Pons (tissue), 1 donor: Measurements from ENCODE around the gene MPEG1.
A peak's percentile ranks its signal among the peaks of the same experiment; 100 is the strongest.

Experiments used
- DNase-seq: peaks from one replicate; pipeline ENCODE4 v3.0.0-alpha.2; 2016; ENCODE audit warnings: low spot score

Gene MPEG1

GRCh38 chr11:59188954-59189353, 23.8 kb downstream of the MPEG1 start:
- no peak for DNase-seq

GRCh38 chr11:59187587-59187986, 25.1 kb downstream of the MPEG1 start:
- DNase-seq = no peak

GRCh38 chr11:59187035-59187434, 25.7 kb downstream of the MPEG1 start:
- no peak for DNase-seq

GRCh38 chr11:59186130-59186594, 26.6 kb downstream of the MPEG1 start:
- no peak for DNase-seq

- no peak for DNase-seq
Measured at GRCh38 chr11:59185386-59185945, 27.3 kb downstream of the MPEG1 start.

- DNase-seq = no peak
Measured at GRCh38 chr11:59184691-59185339, 27.9 kb downstream of the MPEG1 start.

- no peak for DNase-seq
Measured at GRCh38 chr11:59183771-59184170, 29.0 kb downstream of the MPEG1 start.

- DNase-seq = no peak
Measured at GRCh38 chr11:59182457-59183151, 30.1 kb downstream of the MPEG1 start.

GRCh38 chr11:59181746-59182456, 30.8 kb downstream of the MPEG1 start:
- DNase-seq = no peak

- no peak for DNase-seq
Measured at GRCh38 chr11:59180907-59181306, 31.8 kb downstream of the MPEG1 start.

- DNase-seq = peak; percentile 89
Measured at GRCh38 chr11:59180168-59180776, 32.5 kb downstream of the MPEG1 start.

- no peak for DNase-seq
Measured at GRCh38 chr11:59179121-59179520, 33.6 kb downstream of the MPEG1 start.

- no peak for DNase-seq
Measured at GRCh38 chr11:59178402-59178801, 34.3 kb downstream of the MPEG1 start.

GRCh38 chr11:59176330-59176729, 36.4 kb downstream of the MPEG1 start:
- DNase-seq = no peak

- no peak for DNase-seq
Measured at GRCh38 chr11:59175091-59175501, 37.6 kb downstream of the MPEG1 start.

GRCh38 chr11:59174664-59175033, 38.1 kb downstream of the MPEG1 start:
- peak; percentile 50 for DNase-seq

GRCh38 chr11:59173964-59174663, 38.6 kb downstream of the MPEG1 start:
- DNase-seq = peak; percentile 39

- DNase-seq = peak; percentile 32
Measured at GRCh38 chr11:59173080-59173963, 39.4 kb downstream of the MPEG1 start.

- no peak for DNase-seq
Measured at GRCh38 chr11:59172345-59173079, 40.2 kb downstream of the MPEG1 start.
